Measurements from ENCODE around the gene KIF26B.

DNA sequence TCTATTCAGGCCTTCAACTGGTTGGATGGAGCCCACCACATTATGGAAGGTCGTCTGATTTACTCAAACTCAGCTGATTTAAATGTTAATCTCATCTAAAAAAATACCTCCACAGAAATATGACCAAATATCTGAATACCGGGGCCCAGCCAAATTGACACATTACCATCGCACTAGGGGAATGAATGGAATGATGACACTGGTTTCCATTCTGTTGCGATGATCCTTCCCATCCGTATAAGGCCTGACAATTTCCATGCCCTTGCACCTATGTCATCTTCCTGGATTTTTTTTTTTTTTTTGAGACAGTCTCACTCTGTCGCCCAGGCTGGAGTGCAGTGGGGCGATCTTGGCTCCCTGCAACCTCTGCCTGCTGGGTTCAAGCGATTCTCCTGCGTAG, 397.5 kb downstream of the KIF26B start:
- TF ChIP-seq, protein P1, sequence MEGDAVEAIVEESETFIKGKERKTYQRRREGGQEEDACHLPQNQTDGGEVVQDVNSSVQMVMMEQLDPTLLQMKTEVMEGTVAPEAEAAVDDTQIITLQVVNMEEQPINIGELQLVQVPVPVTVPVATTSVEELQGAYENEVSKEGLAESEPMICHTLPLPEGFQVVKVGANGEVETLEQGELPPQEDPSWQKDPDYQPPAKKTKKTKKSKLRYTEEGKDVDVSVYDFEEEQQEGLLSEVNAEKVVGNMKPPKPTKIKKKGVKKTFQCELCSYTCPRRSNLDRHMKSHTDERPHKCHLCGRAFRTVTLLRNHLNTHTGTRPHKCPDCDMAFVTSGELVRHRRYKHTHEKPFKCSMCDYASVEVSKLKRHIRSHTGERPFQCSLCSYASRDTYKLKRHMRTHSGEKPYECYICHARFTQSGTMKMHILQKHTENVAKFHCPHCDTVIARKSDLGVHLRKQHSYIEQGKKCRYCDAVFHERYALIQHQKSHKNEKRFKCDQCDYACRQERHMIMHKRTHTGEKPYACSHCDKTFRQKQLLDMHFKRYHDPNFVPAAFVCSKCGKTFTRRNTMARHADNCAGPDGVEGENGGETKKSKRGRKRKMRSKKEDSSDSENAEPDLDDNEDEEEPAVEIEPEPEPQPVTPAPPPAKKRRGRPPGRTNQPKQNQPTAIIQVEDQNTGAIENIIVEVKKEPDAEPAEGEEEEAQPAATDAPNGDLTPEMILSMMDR (optimal IDR thresholded peaks at IDR 0.05 in 1 of 3, IDR thresholded peaks at IDR 0.05 in 1 of 3, conservative IDR thresholded peaks at IDR 0.05 in 1 of 3; ENCODE audit: extremely low read depth in 1 of 3, insufficient read depth in 2 of 3, low read length in 3 of 3), result no peak
- TF ChIP-seq EZH2 (IDR thresholded peaks at IDR 0.05; ENCODE audit: low read length), result no peak
